Activated CD8-positive, alpha-beta memory T cell treated with anti-CD3 and anti-CD28 coated beads for 24 hours (primary cell): ENCODE measurements around the gene NR2F6.
"Not testable (repeated sequence)": the region's sequence is repeated elsewhere in the genome, so short reads cannot be mapped to it uniquely, and the experiment has no call there.

Experiments used
- DNase-seq: peaks from one replicate; pipeline ENCODE4 v3.0.0-alpha.2; 2020

NR2F6 gene

DNA sequence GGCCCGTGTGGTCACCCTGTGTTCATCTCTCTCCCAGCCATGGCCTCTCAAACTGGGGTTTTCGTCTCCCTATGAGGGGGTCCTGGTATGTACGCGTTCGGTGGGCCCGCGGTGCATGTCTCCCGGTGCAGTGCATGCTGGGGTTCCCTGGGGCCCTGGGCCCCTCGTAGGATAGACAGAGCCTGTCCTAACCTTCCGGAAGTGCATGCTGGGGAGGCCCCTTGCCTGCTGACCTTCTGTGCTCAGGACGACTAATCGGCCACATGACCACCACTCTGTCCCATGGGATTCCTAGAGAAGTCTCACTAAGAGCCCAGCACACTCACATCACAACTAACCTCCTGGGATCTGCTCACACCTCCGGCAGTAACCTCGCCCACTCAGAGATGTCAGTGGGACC lies 35.4 kb downstream of the NR2F6 start:
- no peak for DNase-seq

DNA sequence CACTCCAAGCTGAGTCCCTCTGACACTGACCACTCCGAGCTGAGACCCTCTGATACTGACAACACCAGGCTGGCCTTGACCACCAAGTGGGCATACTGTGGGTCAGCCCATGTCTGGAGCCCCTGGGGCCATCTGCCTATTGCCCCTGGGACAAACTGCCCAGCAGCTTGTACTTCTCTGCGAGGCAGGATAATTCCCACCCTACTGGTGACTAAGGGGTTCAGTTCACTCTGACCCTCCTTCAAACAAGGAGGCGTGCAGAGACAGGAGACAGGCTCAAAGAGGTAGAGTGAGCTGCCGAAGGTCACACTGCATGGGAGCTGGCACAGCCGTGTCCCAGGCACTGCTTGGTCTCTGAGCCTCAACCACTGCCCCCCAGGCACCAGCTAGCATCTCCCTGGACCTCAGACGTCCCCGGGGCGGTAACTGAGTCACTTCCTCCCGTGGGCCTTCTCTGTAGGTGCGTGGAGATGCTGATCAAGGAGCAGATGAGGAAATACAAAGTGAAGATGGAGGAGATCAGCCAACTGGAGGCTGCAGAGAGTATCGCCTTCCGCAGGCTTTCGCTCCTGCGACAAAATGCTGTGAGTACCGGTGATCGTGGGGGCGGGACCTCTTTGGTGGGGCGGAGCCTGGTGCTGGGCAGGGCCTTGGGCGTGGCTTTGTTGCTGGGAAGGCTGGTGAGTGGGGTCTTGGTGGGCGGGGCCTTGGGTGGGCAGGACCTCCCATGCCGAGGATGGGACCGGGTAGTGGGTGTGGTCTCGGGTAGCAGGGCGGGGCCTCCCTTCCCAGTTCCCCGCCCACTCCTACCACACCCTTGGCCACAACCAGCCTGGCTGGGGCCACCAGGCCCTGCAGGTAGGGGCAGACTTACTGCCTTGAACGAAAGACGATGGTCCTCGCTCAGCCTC lies 36.3 kb downstream of the NR2F6 start:
- DNase-seq, result peak; percentile 75

DNA sequence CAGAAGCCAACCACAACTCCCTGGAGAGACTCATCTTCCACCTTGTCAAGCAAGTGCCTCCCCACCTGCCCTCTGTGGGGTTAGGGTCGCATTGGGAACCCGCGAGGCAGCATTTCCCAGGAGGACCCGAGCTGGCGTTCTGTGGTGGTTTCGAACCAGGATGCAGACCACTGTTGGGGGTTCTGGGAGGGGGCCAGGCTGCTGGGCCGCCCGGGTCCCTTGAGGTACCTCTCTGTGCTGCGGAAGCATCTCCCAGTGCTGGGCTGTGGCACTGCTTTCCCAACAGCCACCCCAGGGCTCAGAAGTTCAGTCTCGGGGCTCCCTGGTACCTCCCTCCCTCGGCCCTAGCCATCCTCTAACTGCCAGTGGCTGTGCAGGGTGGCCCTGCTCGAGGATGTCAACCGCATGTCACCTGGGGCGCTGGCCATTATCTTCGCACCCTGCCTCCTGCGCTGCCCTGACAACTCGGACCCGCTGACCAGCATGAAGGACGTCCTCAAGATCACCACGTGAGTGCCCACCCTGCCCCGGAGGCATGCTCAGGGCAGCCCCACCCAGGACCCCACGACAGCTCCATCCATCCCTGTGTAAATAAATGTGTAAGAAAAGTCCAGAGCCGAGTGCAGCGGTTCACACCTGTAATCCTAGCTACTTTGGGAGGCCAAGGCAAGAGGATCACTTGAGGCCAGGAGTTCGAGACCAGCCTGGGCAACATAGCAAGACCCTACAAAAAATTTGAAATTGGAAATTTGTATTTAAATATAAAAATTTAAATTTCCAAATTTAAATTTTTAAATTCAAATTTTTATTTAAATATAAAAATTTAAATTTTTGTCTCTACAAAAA lies 38.8 kb downstream of the NR2F6 start:
- no peak for DNase-seq

DNA sequence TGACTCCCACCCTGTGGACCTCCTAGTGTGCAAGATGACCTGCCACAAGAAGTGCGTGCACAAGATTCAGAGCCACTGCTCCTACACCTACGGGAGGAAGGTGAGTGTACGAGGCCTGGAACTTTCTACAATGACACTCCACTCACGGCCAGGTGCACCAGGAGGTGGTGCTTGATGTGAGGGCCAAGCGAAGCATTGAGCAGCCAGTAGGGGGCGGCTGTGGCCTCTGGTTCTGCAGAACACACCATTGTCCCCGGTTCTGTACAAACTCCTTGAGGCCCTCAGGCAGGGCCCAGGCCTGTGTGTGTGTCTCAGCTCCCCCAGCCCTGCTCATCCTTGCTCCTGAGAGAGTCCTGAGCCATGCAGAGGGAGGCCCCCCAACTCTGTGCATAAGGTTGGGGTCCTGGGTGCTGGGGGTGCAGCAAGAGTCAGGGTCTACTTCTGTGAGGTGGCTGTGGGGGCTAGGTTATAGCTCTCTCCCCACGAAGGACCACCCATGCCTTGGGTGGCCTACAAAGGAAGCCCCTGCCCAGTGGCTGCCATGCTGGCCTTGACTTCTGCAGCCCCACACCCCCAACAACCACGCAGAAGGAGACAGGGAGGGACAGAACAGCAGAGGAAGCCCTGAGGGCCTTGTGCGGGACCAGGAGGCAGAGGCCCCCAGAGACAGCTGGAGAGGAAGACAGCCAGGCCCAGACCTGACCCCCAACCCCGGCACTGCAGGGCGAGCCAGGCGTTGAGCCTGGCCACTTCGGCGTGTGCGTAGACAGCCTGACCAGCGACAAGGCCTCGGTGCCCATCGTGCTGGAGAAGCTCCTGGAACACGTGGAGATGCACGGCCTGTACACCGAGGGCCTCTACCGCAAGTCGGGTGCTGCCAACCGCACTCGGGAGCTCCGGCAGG lies 40.2 kb downstream of the NR2F6 start:
- peak; percentile 75 for DNase-seq

DNA sequence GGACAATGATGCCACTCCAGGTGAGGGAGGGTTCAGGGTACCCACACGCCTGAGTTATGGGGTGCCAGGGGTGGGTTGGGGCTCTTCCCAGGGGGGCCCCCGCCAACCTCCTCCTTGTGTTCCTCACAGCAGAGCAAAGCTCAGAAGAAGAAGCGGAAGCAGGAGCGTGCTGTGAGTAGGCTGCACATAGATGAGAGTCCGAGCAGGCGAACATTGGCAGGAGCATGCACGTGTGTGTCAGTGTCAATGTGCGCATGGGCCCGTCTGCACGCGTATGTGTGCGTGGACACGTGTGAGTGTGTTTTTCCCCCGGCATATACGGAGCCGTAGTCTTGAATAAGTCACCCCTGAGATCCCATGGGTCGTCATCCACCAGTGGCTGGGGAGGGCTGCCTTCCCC lies 43.0 kb downstream of the NR2F6 start:
- no peak for DNase-seq

DNA sequence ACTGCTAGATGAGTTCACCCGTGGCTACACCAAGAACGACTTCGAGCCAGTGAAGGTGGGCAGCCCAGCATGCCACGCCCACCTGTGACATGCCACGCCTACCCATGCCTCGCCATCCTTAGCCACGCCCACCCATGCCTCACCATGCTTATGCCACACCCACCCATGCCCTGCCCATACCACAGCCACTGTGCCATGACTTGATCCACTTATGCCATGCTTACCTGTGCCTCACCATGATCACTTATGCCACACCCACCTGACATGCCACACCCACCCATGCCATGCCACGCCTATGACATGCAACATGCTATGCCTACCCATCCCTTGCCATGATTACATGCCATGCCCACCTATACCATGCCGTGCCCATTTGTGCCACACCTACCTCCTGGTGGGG lies 43.5 kb downstream of the NR2F6 start:
- no peak for DNase-seq

DNA sequence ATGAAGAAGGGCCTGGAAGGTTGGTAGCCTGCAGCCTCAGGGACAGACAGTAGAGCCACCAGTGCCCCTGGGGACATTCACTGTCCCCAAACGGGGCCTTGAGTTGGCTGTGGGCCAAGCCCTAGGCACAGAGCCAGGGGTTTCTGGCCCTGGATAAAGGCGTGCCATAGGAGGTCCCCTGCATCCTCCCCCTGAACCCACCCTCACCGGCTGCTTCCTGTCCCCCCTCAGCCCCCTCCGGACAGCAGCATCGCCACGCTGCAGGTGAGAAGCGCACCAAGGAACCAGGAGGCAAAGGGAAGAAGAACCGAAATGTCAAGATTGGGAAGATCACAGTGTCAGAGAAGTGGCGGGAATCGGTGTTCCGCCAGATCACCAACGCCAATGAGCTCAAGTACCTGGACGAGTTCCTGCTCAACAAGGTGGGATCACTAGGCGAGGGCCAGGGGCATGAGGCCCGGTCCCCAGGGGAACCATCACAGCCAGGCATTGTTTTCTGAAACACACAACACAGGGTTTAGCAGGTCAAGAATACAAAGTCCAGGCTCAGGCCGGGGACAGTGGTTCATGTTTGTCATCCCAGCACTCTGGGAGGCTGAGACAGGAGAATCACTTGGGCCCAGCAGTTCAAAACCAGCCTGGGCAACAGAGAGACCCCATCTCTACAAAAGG lies 45.2 kb downstream of the NR2F6 start:
- DNase-seq, result no peak

DNA sequence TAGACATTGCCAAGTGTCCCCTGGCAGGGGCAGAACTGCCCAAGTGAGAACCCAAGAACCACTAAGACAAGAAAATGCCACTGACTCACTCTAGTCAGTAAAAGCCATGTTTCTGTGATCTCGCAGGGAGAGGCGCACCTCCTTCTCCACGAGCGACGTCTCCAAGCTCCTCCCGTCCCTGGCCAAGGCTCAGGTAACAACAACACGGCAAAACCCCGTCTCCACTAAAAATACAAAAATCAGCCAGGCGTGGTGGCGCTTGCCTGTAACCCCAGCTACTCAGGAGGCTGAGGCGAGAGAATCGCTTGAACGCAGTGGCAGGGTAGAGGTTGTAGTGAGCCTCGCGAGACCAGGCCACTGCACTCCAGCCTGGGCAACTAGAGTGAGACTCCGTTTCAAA lies 48.1 kb downstream of the NR2F6 start:
- no peak for DNase-seq

DNA sequence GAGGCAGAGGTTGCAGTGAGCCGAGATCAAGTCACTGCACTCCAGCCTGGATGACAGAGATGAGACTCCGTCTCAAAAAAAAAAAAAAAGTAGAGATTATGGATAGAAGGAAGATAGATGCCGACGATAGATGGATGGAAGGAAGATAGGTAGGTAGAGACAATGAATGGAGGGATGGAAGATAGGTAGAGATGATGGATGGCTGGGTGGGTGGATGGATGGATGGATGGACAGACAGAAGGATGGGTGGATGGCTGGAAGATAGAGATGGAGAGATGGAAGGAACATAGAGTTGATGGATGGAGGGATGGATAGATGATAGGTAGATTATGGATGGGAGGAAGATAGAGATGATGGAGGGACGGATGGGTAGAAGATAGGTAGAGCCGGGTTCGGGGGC lies 49.1 kb downstream of the NR2F6 start:
- no peak for DNase-seq

DNA sequence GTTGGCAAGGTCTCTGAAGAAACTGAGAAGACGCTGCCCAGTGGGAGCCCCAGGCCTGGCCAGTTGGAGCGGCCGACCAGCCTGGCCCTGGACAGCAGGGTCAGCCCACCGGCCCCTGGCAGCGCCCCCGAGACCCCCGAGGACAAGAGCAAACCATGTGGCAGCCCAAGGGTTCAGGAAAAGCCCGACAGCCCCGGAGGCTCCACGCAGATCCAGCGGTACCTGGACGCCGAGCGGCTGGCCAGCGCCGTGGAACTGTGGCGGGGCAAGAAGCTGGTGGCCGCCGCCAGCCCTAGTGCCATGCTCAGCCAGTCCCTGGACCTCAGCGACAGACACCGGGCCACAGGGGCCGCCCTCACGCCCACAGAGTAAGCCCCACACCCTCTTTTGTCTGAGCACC lies 50.6 kb downstream of the NR2F6 start:
- no peak for DNase-seq

DNA sequence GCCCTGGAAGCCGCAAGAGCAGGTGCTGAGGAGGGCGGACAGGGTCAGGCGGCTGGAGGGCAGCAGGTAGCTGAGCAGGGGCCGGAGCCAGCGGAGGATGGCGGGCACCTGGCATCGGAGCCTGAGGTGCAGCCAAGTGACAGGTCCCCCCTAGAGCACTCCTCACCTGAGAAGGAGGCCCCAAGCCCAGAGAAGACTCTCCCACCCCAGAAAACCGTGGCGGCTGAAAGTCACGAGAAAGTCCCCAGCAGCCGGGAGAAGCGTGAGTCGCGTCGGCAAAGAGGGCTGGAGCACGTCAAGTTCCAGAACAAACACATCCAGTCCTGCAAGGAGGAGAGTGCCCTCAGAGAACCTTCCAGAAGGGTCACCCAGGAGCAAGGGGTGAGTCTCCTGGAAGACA lies 51.1 kb downstream of the NR2F6 start:
- no peak for DNase-seq

DNA sequence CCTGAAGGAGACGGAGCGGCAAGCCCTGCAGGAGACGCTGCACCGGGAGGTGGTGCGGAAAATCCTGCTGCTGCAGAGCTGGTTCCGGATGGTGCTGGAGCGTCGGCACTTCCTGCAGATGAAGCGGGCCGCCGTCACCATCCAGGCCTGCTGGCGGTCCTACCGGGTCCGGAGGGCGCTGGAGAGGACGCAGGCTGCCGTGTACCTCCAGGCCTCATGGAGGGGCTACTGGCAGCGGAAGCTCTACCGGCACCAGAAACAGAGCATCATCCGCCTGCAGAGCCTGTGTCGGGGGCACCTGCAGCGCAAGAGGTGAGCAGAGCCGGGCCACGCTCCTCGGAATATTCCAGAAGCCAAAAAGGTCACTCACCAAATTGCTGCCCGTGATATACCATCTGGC lies 53.0 kb downstream of the NR2F6 start:
- no peak for DNase-seq

DNA sequence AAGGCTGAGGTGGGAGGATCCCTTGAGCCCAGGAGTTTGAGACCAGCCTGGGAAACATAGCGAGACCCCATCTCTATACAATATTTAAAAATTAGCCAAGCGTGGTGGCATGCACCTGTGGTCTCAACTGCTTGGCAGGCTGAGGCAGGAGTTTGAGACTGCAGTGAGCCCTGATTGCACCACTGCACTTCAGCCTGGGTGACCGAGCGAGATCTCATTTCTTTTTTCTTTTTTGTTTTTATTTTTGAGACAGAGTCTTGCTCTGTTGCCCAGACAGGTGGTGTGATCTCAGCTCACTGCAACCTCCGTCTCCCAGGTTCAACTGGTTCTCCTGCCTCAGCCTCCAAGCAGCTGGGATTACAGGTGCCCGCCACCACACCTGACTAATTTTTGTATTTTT lies 54.0 kb downstream of the NR2F6 start:
- DNase-seq, result not testable (repeated sequence)

DNA sequence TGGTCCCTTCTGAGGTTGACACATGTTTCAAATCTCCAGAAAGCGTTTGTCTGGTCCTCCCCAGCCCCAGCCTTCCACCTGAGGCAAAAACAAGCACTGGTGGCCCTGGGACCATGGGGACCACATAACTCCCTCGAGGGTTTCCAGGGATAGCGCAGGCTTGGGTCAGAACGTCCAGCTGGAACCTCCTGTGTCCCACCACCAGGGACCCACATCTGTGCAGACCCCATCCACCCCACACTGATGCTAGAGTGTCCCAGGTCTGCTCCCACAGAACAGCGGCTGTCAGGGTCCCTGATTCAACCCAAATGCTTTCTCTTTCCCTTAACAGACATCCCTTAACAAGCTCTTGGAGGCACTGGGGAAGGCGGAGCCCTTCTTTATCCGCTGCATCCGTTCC lies 60.1 kb downstream of the NR2F6 start:
- DNase-seq, result no peak

DNA sequence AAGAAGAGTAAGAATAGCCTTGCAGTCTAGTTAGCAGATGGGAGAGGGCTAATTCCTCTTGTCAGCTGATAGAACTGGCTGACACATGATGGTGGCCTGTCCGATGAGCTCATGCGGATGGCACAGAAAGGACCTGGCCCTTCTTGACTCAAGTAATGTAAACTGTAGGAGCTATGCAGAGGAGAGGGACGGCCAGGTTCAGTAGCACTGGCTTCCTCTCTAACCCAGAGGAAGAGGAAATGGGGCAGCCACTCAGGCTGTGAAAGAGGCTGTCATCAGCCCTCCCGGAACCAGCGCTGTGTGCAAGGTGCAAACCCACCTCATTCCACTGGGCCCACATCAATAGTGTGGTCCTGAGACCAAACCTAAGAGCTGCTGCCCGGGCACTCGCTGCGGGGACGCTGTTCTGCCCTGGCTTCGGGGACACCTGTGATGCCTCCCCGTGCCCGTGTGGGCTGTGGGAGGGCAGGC lies 61.3 kb downstream of the NR2F6 start:
- DNase-seq, result peak; percentile 83

DNA sequence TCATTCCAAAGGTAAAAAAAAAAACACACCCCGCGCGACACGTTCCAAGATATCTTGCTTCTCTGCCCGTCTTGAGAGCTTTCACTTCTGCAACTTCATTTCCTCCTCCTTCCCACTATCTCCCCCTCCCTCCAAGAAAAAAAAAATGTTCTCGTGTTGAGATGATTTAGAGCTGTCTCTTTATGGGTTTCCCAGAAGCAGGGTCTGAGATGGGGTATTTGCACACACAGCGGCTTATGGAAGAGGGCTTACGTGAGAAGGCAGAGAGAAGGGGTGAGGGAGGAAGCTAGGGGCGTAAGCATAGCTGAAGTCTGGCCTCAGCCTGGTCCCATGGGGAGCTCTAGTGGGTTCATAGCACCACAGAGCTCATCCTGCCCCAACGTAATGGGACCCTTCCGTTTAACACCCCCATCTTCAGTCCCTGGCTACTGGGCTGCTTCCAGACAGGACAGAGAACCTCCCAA lies 61.8 kb downstream of the NR2F6 start:
- DNase-seq, result peak; percentile 80

DNA sequence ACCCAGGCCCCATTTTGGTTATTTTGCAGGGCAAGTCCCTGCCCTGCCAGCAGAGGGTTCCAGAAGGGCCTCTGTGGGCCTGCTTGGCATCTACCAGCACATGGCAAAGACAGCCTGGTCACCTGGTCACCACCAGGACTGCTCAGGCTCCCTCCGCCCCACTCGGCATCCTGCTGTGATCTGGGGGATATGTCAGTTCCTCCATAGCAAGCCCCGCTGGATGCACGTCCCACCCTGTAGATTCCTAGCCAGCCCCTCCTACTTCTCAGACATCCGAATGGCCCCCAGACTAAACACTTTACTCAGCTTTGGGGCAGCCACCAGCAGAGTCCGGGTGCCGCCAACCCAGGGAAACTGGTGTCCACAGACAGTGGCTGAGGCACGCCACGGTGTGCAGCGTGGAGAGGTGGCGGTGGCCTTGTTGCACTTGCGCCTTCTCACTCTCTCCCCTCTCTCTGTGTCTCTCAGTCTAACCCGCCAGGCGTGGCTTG lies 62.4 kb downstream of the NR2F6 start:
- DNase-seq, result peak; percentile 75
